SK-N-SH treated with all-trans-retinoic acid at 6 μM for 48 hours (cell line): Measurements from ENCODE around the gene KCTD1.

Experiments
- CREB5 ChIP-seq: fragments of 250-450 bp; sonication (Bioruptor Pico); IDR thresholded peaks from 2 replicates; pipeline ENCODE4 v1.5.1; 2020; ENCODE audit warnings: low read depth, mild to moderate bottlenecking, moderate library complexity
- GLIS3 ChIP-seq: fragments of 250-450 bp; sonication (Bioruptor Pico); IDR thresholded peaks from 2 replicates; pipeline ENCODE4 v1.5.0; 2020; ENCODE audit warnings: mild to moderate bottlenecking, moderate library complexity
- PATZ1 ChIP-seq: fragments of 250-450 bp; sonication (Bioruptor Pico); IDR thresholded peaks from 2 replicates; pipeline ENCODE4 v1.8.0; 2020; ENCODE audit warnings: mild to moderate bottlenecking, moderate library complexity, borderline replicate concordance
- PPARA ChIP-seq: fragments of 250-450 bp; sonication (Bioruptor Pico); IDR thresholded peaks from 2 replicates; pipeline ENCODE4 v1.5.0; 2020; ENCODE audit warnings: mild to moderate bottlenecking, borderline replicate concordance
- ZNF70 ChIP-seq: fragments of 450-650 bp; formaldehyde crosslinking; IDR thresholded peaks from 2 replicates; pipeline ENCODE4 v1.5.0; 2020; ENCODE audit warnings: mild to moderate bottlenecking, moderate library complexity
- ZNF8 ChIP-seq: fragments of 450-650 bp; formaldehyde crosslinking; IDR thresholded peaks from 2 replicates; pipeline ENCODE4 v1.5.0; 2020; ENCODE audit warnings: mild to moderate bottlenecking, moderate library complexity

GRCh38 chr18:26476697-26477096 lies 71.7 kb downstream of the KCTD1 start:
- TF ChIP-seq ZNF70 (CRISPR knock-in tag) (no peak), ZNF8 (CRISPR knock-in tag) (no peak), CREB5 (CRISPR knock-in tag) (no peak), PATZ1 (no peak), GLIS3 (CRISPR knock-in tag) (no peak), PPARA (CRISPR knock-in tag) (no peak)
